Peyer's patch (tissue), 4 donors: ENCODE data around the gene LRRN3.

Experiments
- POLR2A ChIP-seq, 2 donors: fragments of 450-650 bp; IDR thresholded peaks; one replicate each; pipeline ENCODE4 v1.5.1; 2017; ENCODE audit warnings: antibody characterized with exemption in 2 of 2, mild to moderate bottlenecking in 2 of 2, moderate library complexity in 2 of 2
- TF ChIP-seq, protein P1 (sequence below), 6 experiments: fragments of 450-650 bp in 4 of 6; fragments of 200-600 bp in 2 of 6; sonication (generic) in 1 of 6; IDR thresholded peaks; one replicate each; pipeline ENCODE4 v1.5.1; 2017 to 2019; ENCODE audit warnings: antibody characterized with exemption in 6 of 6, mild to moderate bottlenecking in 3 of 6, moderate library complexity in 1 of 6

DNA sequence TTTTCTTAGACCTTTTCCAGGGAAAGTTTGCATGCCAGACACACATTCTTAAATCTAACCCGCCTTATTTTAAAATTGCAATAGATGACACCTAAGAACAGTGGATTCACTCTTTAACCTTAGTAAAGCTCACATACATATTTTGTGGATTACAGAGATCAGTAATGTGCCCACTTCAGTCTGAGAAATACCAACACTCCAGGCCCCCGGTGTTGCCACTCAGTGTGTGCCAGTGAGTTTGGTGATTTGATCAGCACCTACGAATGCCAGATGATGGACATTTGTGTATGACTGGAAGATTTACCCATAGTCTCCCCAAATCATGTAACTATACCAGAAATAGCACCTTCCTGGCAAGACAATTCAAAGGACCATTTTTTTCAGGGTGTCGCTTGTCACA lies 2.6 kb downstream of the LRRN3 start:
- TF ChIP-seq, protein P1, sequence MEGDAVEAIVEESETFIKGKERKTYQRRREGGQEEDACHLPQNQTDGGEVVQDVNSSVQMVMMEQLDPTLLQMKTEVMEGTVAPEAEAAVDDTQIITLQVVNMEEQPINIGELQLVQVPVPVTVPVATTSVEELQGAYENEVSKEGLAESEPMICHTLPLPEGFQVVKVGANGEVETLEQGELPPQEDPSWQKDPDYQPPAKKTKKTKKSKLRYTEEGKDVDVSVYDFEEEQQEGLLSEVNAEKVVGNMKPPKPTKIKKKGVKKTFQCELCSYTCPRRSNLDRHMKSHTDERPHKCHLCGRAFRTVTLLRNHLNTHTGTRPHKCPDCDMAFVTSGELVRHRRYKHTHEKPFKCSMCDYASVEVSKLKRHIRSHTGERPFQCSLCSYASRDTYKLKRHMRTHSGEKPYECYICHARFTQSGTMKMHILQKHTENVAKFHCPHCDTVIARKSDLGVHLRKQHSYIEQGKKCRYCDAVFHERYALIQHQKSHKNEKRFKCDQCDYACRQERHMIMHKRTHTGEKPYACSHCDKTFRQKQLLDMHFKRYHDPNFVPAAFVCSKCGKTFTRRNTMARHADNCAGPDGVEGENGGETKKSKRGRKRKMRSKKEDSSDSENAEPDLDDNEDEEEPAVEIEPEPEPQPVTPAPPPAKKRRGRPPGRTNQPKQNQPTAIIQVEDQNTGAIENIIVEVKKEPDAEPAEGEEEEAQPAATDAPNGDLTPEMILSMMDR (IDR thresholded peaks at IDR 0.05) = no peak
- TF ChIP-seq POLR2A (IDR thresholded peaks at IDR 0.05) = no peak
